ENCODE results near the gene CTR9. TPM values are rescaled to one million over a fixed set of nuclear protein-coding genes. Genes with fewer than 3 reads are reported as not detected.

CTR9 gene
- total RNA-seq, 6 experiments from 2014 or later, result 15.9 to 38.9 (median 20.0) TPM

GRCh38 chr11:10777806-10778205 is 26.8 kb downstream of the CTR9 start:
- no peaks in the 10 kb centered on the region for H3K27me3 ChIP-seq
- ATAC-seq, result peak in 3 of 4 donors; percentile 21 to 53 (median 26)
- 64% methylated on average over 6 of the region's 6 CpGs for WGBS (ENCODE audit: insufficient coverage, low coverage, low lambda C conversion rate, missing lambda C conversion rate)
- H3K4me1 ChIP-seq, result peaks cover 0 to 8% (median 1%) of the 10 kb centered on the region in 4 donors
- H3K27ac ChIP-seq, result no peak overlapping the region
- H3K4me3 ChIP-seq, result no peak overlapping the region
- H3K36me3 ChIP-seq, result peaks cover 7 to 48% (median 28%) of the 10 kb centered on the region in 4 donors
- intact Hi-C loops (cut with DNase I), result no loop called here
- DNase-seq, result no peak
- TF ChIP-seq POLR2A (IDR thresholded peaks at IDR 0.05), result no peak
- TF ChIP-seq, protein P1, sequence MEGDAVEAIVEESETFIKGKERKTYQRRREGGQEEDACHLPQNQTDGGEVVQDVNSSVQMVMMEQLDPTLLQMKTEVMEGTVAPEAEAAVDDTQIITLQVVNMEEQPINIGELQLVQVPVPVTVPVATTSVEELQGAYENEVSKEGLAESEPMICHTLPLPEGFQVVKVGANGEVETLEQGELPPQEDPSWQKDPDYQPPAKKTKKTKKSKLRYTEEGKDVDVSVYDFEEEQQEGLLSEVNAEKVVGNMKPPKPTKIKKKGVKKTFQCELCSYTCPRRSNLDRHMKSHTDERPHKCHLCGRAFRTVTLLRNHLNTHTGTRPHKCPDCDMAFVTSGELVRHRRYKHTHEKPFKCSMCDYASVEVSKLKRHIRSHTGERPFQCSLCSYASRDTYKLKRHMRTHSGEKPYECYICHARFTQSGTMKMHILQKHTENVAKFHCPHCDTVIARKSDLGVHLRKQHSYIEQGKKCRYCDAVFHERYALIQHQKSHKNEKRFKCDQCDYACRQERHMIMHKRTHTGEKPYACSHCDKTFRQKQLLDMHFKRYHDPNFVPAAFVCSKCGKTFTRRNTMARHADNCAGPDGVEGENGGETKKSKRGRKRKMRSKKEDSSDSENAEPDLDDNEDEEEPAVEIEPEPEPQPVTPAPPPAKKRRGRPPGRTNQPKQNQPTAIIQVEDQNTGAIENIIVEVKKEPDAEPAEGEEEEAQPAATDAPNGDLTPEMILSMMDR (IDR thresholded peaks at IDR 0.05), result no peak
- no peaks in the 10 kb centered on the region for H3K9me3 ChIP-seq

DNA sequence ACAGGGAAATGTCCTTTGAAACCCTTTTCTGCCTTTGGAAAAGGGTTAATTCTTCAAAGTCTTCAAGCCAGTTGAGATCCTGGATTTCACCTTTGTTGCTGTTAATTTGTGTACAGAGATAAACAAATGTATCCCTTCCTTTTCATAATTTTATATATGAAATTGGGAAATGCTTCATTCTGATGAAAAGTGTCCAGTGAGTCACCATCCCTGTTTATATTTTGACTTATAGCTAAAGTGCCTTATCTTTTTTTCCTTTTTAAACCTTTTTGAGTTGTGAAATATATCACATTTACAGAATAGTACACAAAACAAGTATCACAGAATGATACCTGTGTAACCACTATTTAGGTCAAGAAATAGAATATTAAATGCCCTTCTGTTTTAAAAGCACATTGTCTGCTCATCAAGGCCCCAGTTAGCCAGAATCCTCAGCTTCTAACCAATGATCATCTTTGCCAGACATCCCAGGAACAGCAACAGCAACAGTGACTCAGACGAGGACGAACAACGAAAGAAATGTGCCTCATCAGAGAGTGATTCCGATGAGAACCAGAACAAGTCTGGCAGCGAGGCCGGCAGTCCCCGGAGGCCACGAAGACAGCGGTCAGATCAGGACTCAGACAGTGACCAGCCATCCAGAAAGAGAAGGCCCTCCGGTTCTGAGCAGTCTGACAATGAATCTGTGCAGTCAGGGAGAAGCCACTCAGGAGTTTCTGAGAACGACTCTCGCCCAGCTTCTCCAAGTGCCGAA is 27.3 kb downstream of the CTR9 start:
- ATAC-seq, result no peak
- no peak for DNase-seq
- Histone ChIP-seq H3K27me3 (no peaks in the 10 kb centered on the region), H3K36me3 (peaks cover 7 to 43% (median 24%) of the 10 kb centered on the region in 4 donors), H3K27ac (no peak overlapping the region), H3K4me1 (peaks cover 0 to 8% (median 1%) of the 10 kb centered on the region in 4 donors), H3K4me3 (no peak overlapping the region), H3K9me3 (no peaks in the 10 kb centered on the region)
- intact Hi-C loops (cut with DNase I), result no loop called here
- no peak for TF ChIP-seq POLR2A (IDR thresholded peaks at IDR 0.05)
- TF ChIP-seq, protein P1 (IDR thresholded peaks at IDR 0.05), result no peak
- WGBS (ENCODE audit: insufficient coverage, low coverage, low lambda C conversion rate, missing lambda C conversion rate), result 82% methylated on average over 8 of the region's 13 CpGs

GRCh38 chr11:10779086-10779485 is 28.0 kb downstream of the CTR9 start:
- intact Hi-C loops (cut with DNase I), result no loop called here
- Histone ChIP-seq H3K27ac (no peak overlapping the region), H3K9me3 (no peaks in the 10 kb centered on the region), H3K4me1 (peaks cover 0 to 8% (median 1%) of the 10 kb centered on the region in 4 donors), H3K27me3 (no peaks in the 10 kb centered on the region), H3K4me3 (no peak overlapping the region), H3K36me3 (peaks cover 7 to 40% (median 19%) of the 10 kb centered on the region in 4 donors)
- WGBS (ENCODE audit: insufficient coverage, low coverage, low lambda C conversion rate, missing lambda C conversion rate), result 93% methylated on average over 1 of the region's 1 CpG
- TF ChIP-seq, protein P1 (IDR thresholded peaks at IDR 0.05), result no peak
- TF ChIP-seq POLR2A (IDR thresholded peaks at IDR 0.05), result no peak
- DNase-seq (no peak), ATAC-seq (no peak)

DNA sequence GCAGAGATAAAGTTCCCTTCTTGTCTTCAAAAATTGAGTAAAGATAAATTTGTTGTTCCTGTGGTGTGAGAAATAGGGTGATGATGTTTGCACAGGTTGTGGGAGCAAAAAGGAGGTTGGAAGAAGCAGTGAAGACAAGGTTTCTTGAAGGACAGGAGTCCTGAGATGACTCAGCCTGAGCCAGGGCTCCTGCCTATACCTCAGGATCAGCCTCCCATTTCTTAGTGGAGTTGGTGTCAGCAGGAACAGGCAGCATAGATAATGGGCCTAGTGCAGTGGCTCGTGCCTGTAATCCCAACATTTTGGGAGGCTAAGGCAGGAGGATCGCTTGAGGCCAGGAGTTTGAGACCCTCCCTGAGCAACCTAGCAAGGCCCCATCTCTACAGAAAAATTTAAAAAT is 29.0 kb downstream of the CTR9 start:
- Histone ChIP-seq H3K9me3 (no peaks in the 10 kb centered on the region), H3K27ac (no peak overlapping the region), H3K4me3 (no peak overlapping the region), H3K36me3 (peaks cover 5 to 30% (median 13%) of the 10 kb centered on the region in 4 donors), H3K4me1 (peaks cover 0 to 8% (median 1%) of the 10 kb centered on the region in 4 donors), H3K27me3 (no peaks in the 10 kb centered on the region)
- TF ChIP-seq, protein P1 (IDR thresholded peaks at IDR 0.05), result no peak
- no peak for TF ChIP-seq POLR2A (IDR thresholded peaks at IDR 0.05)
- ATAC-seq (no peak), DNase-seq (no peak)
- 90% methylated on average over 2 of the region's 2 CpGs for WGBS (ENCODE audit: insufficient coverage, low coverage, low lambda C conversion rate, missing lambda C conversion rate)
- intact Hi-C loops (cut with DNase I), result no loop called here
